Peyer's patch (tissue), 4 donors: ENCODE data around the gene PDE2A. TPM values are rescaled to one million over a fixed set of nuclear protein-coding genes. Genes with fewer than 3 reads are reported as not detected.
A peak's percentile ranks its signal among the peaks of the same experiment; 100 is the strongest.

Experiments
- DNase-seq, 3 donors: peaks; one replicate each; pipeline ENCODE4 v3.0.0-alpha.2; 2017 to 2019
- H3K27ac ChIP-seq, 4 donors: fragments of 200-600 bp; sonication (generic); one replicate each; pipeline ENCODE4 v1.5.1; 2016 to 2019
- H3K27me3 ChIP-seq, 2 donors: fragments of 200-600 bp; sonication (generic); one replicate each; pipeline ENCODE4 v1.5.1; 2019
- H3K36me3 ChIP-seq, 3 donors: fragments of 200-600 bp; sonication (generic); one replicate each; pipeline ENCODE4 v1.5.1; 2016 to 2019
- H3K4me1 ChIP-seq, 4 donors: fragments of 200-600 bp; sonication (generic); one replicate each; pipeline ENCODE4 v1.5.1; 2016 to 2019
- H3K4me3 ChIP-seq, 4 donors: fragments of 200-600 bp; sonication (generic); 1 replicate in 3 of 4; 2 replicates in 1 of 4; pipeline ENCODE4 v1.5.1; 2016 to 2019; ENCODE audit warnings: mild to moderate bottlenecking in 1 of 4
- H3K9me3 ChIP-seq, 4 donors: fragments of 200-600 bp; sonication (generic); one replicate each; pipeline ENCODE4 v1.5.1; 2016 to 2019; ENCODE audit warnings: mild to moderate bottlenecking in 1 of 4
- CTCF ChIP-seq, 6 experiments: fragments of 450-650 bp in 4 of 6; fragments of 200-600 bp in 2 of 6; sonication (generic) in 1 of 6; IDR thresholded peaks; one replicate each; pipeline ENCODE4 v1.5.1; 2017 to 2019; ENCODE audit warnings: antibody characterized with exemption in 6 of 6, mild to moderate bottlenecking in 3 of 6, moderate library complexity in 1 of 6
- POLR2A ChIP-seq, 2 donors: fragments of 450-650 bp; IDR thresholded peaks; one replicate each; pipeline ENCODE4 v1.5.1; 2017; ENCODE audit warnings: antibody characterized with exemption in 2 of 2, mild to moderate bottlenecking in 2 of 2, moderate library complexity in 2 of 2
- total RNA-seq, 4 donors: library from RNA; depleted of rRNA; stranded (reverse); fragments of >200 nt; gene quantifications; one replicate each; pipeline ENCODE4 v1.1.0, GENCODE V29; 2016

PDE2A gene
- total RNA-seq, 4 donors from 2014 or later: 8.4 to 75.9 (median 33.1) TPM

- no peak for TF ChIP-seq CTCF (IDR thresholded peaks at IDR 0.05)
- no peak for TF ChIP-seq POLR2A (IDR thresholded peaks at IDR 0.05)
- no peak overlapping the region for H3K4me3 ChIP-seq
- H3K9me3 ChIP-seq: no peaks in the 10 kb centered on the region
- H3K4me1 ChIP-seq: no peaks in the 10 kb centered on the region
- no peak overlapping the region for H3K27ac ChIP-seq
- H3K36me3 ChIP-seq: no peaks in the 10 kb centered on the region
- no peak for DNase-seq
- no peaks in the 10 kb centered on the region for H3K27me3 ChIP-seq
These were observed 25.7 kb downstream of the PDE2A start for GRCh38 chr11:72648384-72649136.

GRCh38 chr11:72647882-72648281 is 26.3 kb downstream of the PDE2A start:
- TF ChIP-seq POLR2A (IDR thresholded peaks at IDR 0.05): no peak
- no peak for TF ChIP-seq CTCF (IDR thresholded peaks at IDR 0.05)
- no peaks in the 10 kb centered on the region for H3K27me3 ChIP-seq
- no peaks in the 10 kb centered on the region for H3K36me3 ChIP-seq
- no peak overlapping the region for H3K27ac ChIP-seq
- peaks cover 0 to 6% (median 1%) of the 10 kb centered on the region in 4 donors for H3K4me1 ChIP-seq
- no peak overlapping the region for H3K4me3 ChIP-seq
- no peaks in the 10 kb centered on the region for H3K9me3 ChIP-seq
- no peak for DNase-seq

- TF ChIP-seq CTCF (IDR thresholded peaks at IDR 0.05): no peak
- no peak for TF ChIP-seq POLR2A (IDR thresholded peaks at IDR 0.05)
- Histone ChIP-seq H3K36me3 (no peaks in the 10 kb centered on the region), H3K4me3 (no peak overlapping the region)
These were observed 27.8 kb downstream of the PDE2A start for GRCh38 chr11:72646472-72646871.

GRCh38 chr11:72646024-72646423 is 28.2 kb downstream of the PDE2A start:
- H3K9me3 ChIP-seq: no peaks in the 10 kb centered on the region
- TF ChIP-seq POLR2A (IDR thresholded peaks at IDR 0.05): no peak
- TF ChIP-seq CTCF (IDR thresholded peaks at IDR 0.05): no peak
- H3K4me3 ChIP-seq: no peak overlapping the region
- peaks cover 0 to 22% (median 7%) of the 10 kb centered on the region in 4 donors for H3K4me1 ChIP-seq
- no peaks in the 10 kb centered on the region for H3K36me3 ChIP-seq
- no peaks in the 10 kb centered on the region for H3K27me3 ChIP-seq
- H3K27ac ChIP-seq: no peak overlapping the region
- no peak for DNase-seq

More at GRCh38 chr11:72646472-72646871, 27.8 kb downstream of the PDE2A start:
- Histone ChIP-seq H3K4me1 (peaks cover 0 to 18% (median 7%) of the 10 kb centered on the region in 4 donors), H3K27me3 (no peaks in the 10 kb centered on the region), H3K27ac (no peak overlapping the region), H3K9me3 (no peaks in the 10 kb centered on the region)
- no peak for DNase-seq

GRCh38 chr11:72643547-72643946 is 30.7 kb downstream of the PDE2A start:
- no peaks in the 10 kb centered on the region for H3K9me3 ChIP-seq
- H3K36me3 ChIP-seq: no peaks in the 10 kb centered on the region
- peaks cover 0 to 22% (median 7%) of the 10 kb centered on the region in 4 donors for H3K4me1 ChIP-seq
- peak overlapping the region in 2 of 4 donors; percentile 66 to 74 for H3K4me3 ChIP-seq
- H3K27ac ChIP-seq: no peak overlapping the region
- no peak for TF ChIP-seq POLR2A (IDR thresholded peaks at IDR 0.05)
- no peak for TF ChIP-seq CTCF (IDR thresholded peaks at IDR 0.05)
- no peaks in the 10 kb centered on the region for H3K27me3 ChIP-seq
- peak in 1 of 3 donors; percentile 54 for DNase-seq
